ENCODE data around the gene SLC46A3. TPM values are rescaled to one million over a fixed set of nuclear protein-coding genes. Genes with fewer than 3 reads are reported as not detected.

The SLC46A3 gene
- total RNA-seq, 4 donors from 2014 or later: 6.4 to 65.8 (median 46.5) TPM

GRCh38 chr13:28659621-28659970 is 59.2 kb downstream of the SLC46A3 start:
- intact Hi-C loops (cut with DNase I; ENCODE audit: low total_unique reads): no loop called here
- WGBS, 2 donors (ENCODE audit: low coverage in 1 of 2): 11 to 13% methylated on average over 3 to 4 of the region's 4 CpGs
- DNase-seq: no peak
- no peaks in the 10 kb centered on the region for H3K27me3 ChIP-seq
- H3K36me3 ChIP-seq: peaks cover 0 to 25% (median 9%) of the 10 kb centered on the region in 4 donors
- in situ Hi-C loops (cut with MboI; ENCODE audit: low pct_ligation_motif_present in 1 of 4, low pct_unique_long_range_greater_than_20kb in 1 of 4, low sequenced_read_pairs in 3 of 4): no loop called here
- TF ChIP-seq POLR2A (IDR thresholded peaks at IDR 0.05): no peak
- no peak for TF ChIP-seq CTCF (IDR thresholded peaks at IDR 0.05)
- TF ChIP-seq EP300 (IDR thresholded peaks at IDR 0.05; ENCODE audit: low read depth): no peak
- TF ChIP-seq POLR2AphosphoS5 (IDR thresholded peaks at IDR 0.05): no peak
- no peaks in the 10 kb centered on the region for H3K9me3 ChIP-seq
- peak overlapping the region; percentile 73 to 91 (median 81) for H3K4me3 ChIP-seq
- peak overlapping the region; percentile 88 to 93 (median 92) for H3K27ac ChIP-seq
- peaks cover 22 to 45% (median 28%) of the 10 kb centered on the region in 4 donors for H3K4me1 ChIP-seq

GRCh38 chr13:28658796-28659620 is 59.8 kb downstream of the SLC46A3 start, which contains the start of gene POMP:
TSS of gene POMP (plus strand) at chr13:28659130. CDS start at chr13:28659185, 55 bp downstream.
- 0% methylated on average over 1 to 61 of the region's 64 CpGs for WGBS, 2 donors (ENCODE audit: low coverage in 1 of 2)
- peak within 1 kb of the TSS; percentile 73 to 91 (median 81) for H3K4me3 ChIP-seq
- peak within 1 kb of the TSS; percentile 88 to 93 (median 92) for H3K27ac ChIP-seq
- intact Hi-C loops (cut with DNase I; ENCODE audit: low total_unique reads) (no loop called here), in situ Hi-C loops (cut with MboI; ENCODE audit: low pct_ligation_motif_present in 1 of 4, low pct_unique_long_range_greater_than_20kb in 1 of 4, low sequenced_read_pairs in 3 of 4) (no loop called here)
- TF ChIP-seq CTCF (IDR thresholded peaks at IDR 0.05) (no peak), POLR2A (IDR thresholded peaks at IDR 0.05) (peak; percentile 96), POLR2AphosphoS5 (IDR thresholded peaks at IDR 0.05) (peak; percentile 99), EP300 (IDR thresholded peaks at IDR 0.05; ENCODE audit: low read depth) (peak; percentile 64)
- peaks cover 22 to 45% (median 28%) of the 10 kb centered on the region in 4 donors for H3K4me1 ChIP-seq
- no peaks in the 10 kb centered on the region for H3K27me3 ChIP-seq
- peak; percentile 94 for DNase-seq
- peaks cover 0 to 19% (median 7%) of the 10 kb centered on the region in 4 donors for H3K36me3 ChIP-seq
- H3K9me3 ChIP-seq: no peaks in the 10 kb centered on the region

GRCh38 chr13:28658539-28658795 is 60.3 kb downstream of the SLC46A3 start:
- Histone ChIP-seq H3K27me3 (no peaks in the 10 kb centered on the region), H3K36me3 (peaks cover 0 to 13% (median 6%) of the 10 kb centered on the region in 4 donors), H3K9me3 (no peaks in the 10 kb centered on the region), H3K4me1 (peaks cover 22 to 45% (median 28%) of the 10 kb centered on the region in 4 donors), H3K27ac (peak overlapping the region; percentile 88 to 93 (median 92)), H3K4me3 (peak overlapping the region; percentile 73 to 91 (median 81))
- no peak for DNase-seq
- intact Hi-C loops (cut with DNase I; ENCODE audit: low total_unique reads): no loop called here
- TF ChIP-seq POLR2A (IDR thresholded peaks at IDR 0.05): no peak
- TF ChIP-seq CTCF (IDR thresholded peaks at IDR 0.05): no peak
- TF ChIP-seq EP300 (IDR thresholded peaks at IDR 0.05; ENCODE audit: low read depth): no peak
- no peak for TF ChIP-seq POLR2AphosphoS5 (IDR thresholded peaks at IDR 0.05)
- in situ Hi-C loops (cut with MboI; ENCODE audit: low pct_ligation_motif_present in 1 of 4, low pct_unique_long_range_greater_than_20kb in 1 of 4, low sequenced_read_pairs in 3 of 4): no loop called here
- WGBS, 2 donors (ENCODE audit: low coverage in 1 of 2): 0 to 1% methylated on average over 7 to 8 of the region's 8 CpGs

GRCh38 chr13:28657784-28658538 is 60.8 kb downstream of the SLC46A3 start:
- Histone ChIP-seq H3K27ac (peak overlapping the region; percentile 88 to 93 (median 92)), H3K4me1 (peaks cover 22 to 45% (median 28%) of the 10 kb centered on the region in 4 donors), H3K4me3 (peak overlapping the region; percentile 73 to 91 (median 81)), H3K27me3 (no peaks in the 10 kb centered on the region), H3K36me3 (peaks cover 0 to 8% (median 3%) of the 10 kb centered on the region in 4 donors), H3K9me3 (no peaks in the 10 kb centered on the region)
- intact Hi-C loops (cut with DNase I; ENCODE audit: low total_unique reads): loop anchor here (2.0 kb wide), 1 partner anchor 61 kb away; the partner anchor contains the start of gene SLC46A3
- WGBS, 2 donors (ENCODE audit: low coverage in 1 of 2): 21 to 37% methylated on average over 8 to 12 of the region's 12 CpGs
- in situ Hi-C loops (cut with MboI; ENCODE audit: low pct_ligation_motif_present in 1 of 4, low pct_unique_long_range_greater_than_20kb in 1 of 4, low sequenced_read_pairs in 3 of 4): no loop called here
- no peak for DNase-seq
- TF ChIP-seq CTCF (IDR thresholded peaks at IDR 0.05) (no peak), POLR2A (IDR thresholded peaks at IDR 0.05) (no peak), EP300 (IDR thresholded peaks at IDR 0.05; ENCODE audit: low read depth) (no peak), POLR2AphosphoS5 (IDR thresholded peaks at IDR 0.05) (no peak)

Measured in transverse colon (tissue), 4 donors.